GM23248 (cell line): ENCODE measurements around the gene KCNQ5.

Source experiments
- EZH2 ChIP-seq: fragments of 200-600 bp; sonication (generic); IDR thresholded peaks from 2 replicates; pipeline ENCODE4 v1.6.1; 2018; ENCODE audit warnings: antibody characterized with exemption, mild to moderate bottlenecking; ENCODE audit not compliant: insufficient read depth, poor library complexity, severe bottlenecking
- EZH2phosphoT487 ChIP-seq: fragments of 200-600 bp; sonication (generic); IDR thresholded peaks from 2 replicates; pipeline ENCODE4 v1.6.1; 2018; ENCODE audit warnings: antibody characterized with exemption, moderate library complexity, mild to moderate bottlenecking, low read depth; ENCODE audit not compliant: insufficient read depth

DNA sequence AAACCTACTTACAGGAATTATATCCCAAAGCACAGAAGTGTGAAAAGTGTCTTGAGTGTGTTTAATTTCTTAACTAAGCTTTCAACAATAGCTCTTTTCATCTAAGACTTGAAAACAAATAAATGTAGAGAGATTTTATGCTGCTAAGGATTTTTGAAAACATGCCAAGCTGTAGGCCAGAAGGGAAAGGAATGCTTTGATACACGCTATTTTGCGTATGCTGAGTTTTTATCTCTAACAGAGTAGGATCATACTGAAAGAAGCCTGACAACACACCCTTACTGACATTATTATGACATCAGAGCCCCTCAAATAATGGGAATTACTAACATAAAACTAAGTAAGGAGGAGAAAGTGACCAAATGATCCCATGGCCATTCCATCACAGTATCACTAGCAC lies 338.0 kb downstream of the KCNQ5 start:
- TF ChIP-seq EZH2, result no peak
- no peak for TF ChIP-seq EZH2phosphoT487
